HG03432 (cell line): ENCODE measurements around the gene MANEAL.
"Not testable (repeated sequence)": the region's sequence is repeated elsewhere in the genome, so short reads cannot be mapped to it uniquely, and the experiment has no call there.

Experiments used
- ATAC-seq: cut with Tn5 transposase; IDR thresholded peaks from one replicate; pipeline ENCODE4 v1.9.1; 2021; ENCODE audit warnings: mild to moderate bottlenecking, moderate library complexity; ENCODE audit not compliant: unreplicated experiment

The MANEAL gene

GRCh38 chr1:37793773-37794371 is at the start of gene MANEAL:
Gene MANEAL (plus strand): TSS chr1:37793847. CDS start chr1:37794183, 336 bp downstream.
- ATAC-seq: peak; percentile 61

- ATAC-seq: no peak
These were observed 46.8 kb upstream of the MANEAL start for GRCh38 chr1:37746806-37747205.

- ATAC-seq: no peak
These were observed 45.1 kb upstream of the MANEAL start for GRCh38 chr1:37748565-37748964.

- no peak for ATAC-seq
These were observed 41.4 kb upstream of the MANEAL start for GRCh38 chr1:37752213-37752582.

GRCh38 chr1:37752583-37753471 is 40.8 kb upstream of the MANEAL start:
- ATAC-seq: no peak

GRCh38 chr1:37753473-37754321 is 40.0 kb upstream of the MANEAL start:
- ATAC-seq: no peak

GRCh38 chr1:37755290-37755689 is 38.4 kb upstream of the MANEAL start:
- ATAC-seq: no peak

GRCh38 chr1:37755951-37756560 is 37.6 kb upstream of the MANEAL start:
- ATAC-seq: no peak

GRCh38 chr1:37759451-37759850 is 34.2 kb upstream of the MANEAL start:
- ATAC-seq: no peak

- ATAC-seq: no peak
These were observed 32.1 kb upstream of the MANEAL start for GRCh38 chr1:37761416-37762095.

GRCh38 chr1:37762516-37762915 is 31.1 kb upstream of the MANEAL start:
- ATAC-seq: no peak

- ATAC-seq: no peak
These were observed 29.7 kb upstream of the MANEAL start for GRCh38 chr1:37763791-37764413.

GRCh38 chr1:37764414-37764825 is 29.2 kb upstream of the MANEAL start:
- ATAC-seq: no peak

- no peak for ATAC-seq
These were observed 28.7 kb upstream of the MANEAL start, which contains the start of gene EPHA10 for GRCh38 chr1:37764888-37765441. Gene EPHA10 (minus strand): TSS chr1:37765120. CDS start chr1:37765066, 54 bp downstream.

GRCh38 chr1:37765916-37766664 is 27.6 kb upstream of the MANEAL start:
- no peak for ATAC-seq

GRCh38 chr1:37767488-37767887 is 26.2 kb upstream of the MANEAL start:
- ATAC-seq: no peak

GRCh38 chr1:37771440-37771839 is 22.2 kb upstream of the MANEAL start:
- ATAC-seq: not testable (repeated sequence)

GRCh38 chr1:37776946-37777516 is 16.6 kb upstream of the MANEAL start:
- no peak for ATAC-seq
